NT2/D1 (cell line): ENCODE measurements around the gene KRT83.

Experiments
- DNase-seq: peaks from one replicate; pipeline ENCODE4 v3.0.0-alpha.2; 2011; ENCODE audit warnings: low read depth, low spot score
- H3K27me3 ChIP-seq: 2 replicates; pipeline ENCODE4 v1.6.0; 2011; ENCODE audit warnings: mild to moderate bottlenecking; ENCODE audit not compliant: insufficient read length, insufficient read depth
- H3K36me3 ChIP-seq: 2 replicates; pipeline ENCODE4 v1.6.1; 2011; ENCODE audit warnings: mild to moderate bottlenecking, low read length, mixed read lengths; ENCODE audit not compliant: insufficient read depth, insufficient read length
- H3K4me1 ChIP-seq: 2 replicates; pipeline ENCODE4 v1.5.1; 2011; ENCODE audit not compliant: insufficient read depth, insufficient read length
- H3K4me3 ChIP-seq: 2 replicates; pipeline ENCODE4 v1.5.1; 2011; ENCODE audit warnings: low read depth; ENCODE audit not compliant: insufficient read length
- H3K9ac ChIP-seq: 2 replicates; pipeline ENCODE4 v1.6.0; 2011; ENCODE audit warnings: low read depth; ENCODE audit not compliant: insufficient read length
- H3K9me3 ChIP-seq: 2 replicates; pipeline ENCODE4 v1.5.1; 2011; ENCODE audit warnings: mild to moderate bottlenecking, low read length; ENCODE audit not compliant: insufficient read depth
- SUZ12 ChIP-seq: IDR thresholded peaks from 2 replicates; pipeline ENCODE4 v1.6.1; 2011; ENCODE audit not compliant: insufficient read length, insufficient read depth; ENCODE audit errors: extremely low read depth
- YY1 ChIP-seq: IDR thresholded peaks from 2 replicates; pipeline ENCODE4 v1.6.1; 2011; ENCODE audit not compliant: insufficient read length, insufficient read depth
- ZNF274 ChIP-seq: IDR thresholded peaks from 2 replicates; pipeline ENCODE4 v1.6.1; 2011; ENCODE audit warnings: mild to moderate bottlenecking, low read depth, low read length

The KRT83 gene

DNA sequence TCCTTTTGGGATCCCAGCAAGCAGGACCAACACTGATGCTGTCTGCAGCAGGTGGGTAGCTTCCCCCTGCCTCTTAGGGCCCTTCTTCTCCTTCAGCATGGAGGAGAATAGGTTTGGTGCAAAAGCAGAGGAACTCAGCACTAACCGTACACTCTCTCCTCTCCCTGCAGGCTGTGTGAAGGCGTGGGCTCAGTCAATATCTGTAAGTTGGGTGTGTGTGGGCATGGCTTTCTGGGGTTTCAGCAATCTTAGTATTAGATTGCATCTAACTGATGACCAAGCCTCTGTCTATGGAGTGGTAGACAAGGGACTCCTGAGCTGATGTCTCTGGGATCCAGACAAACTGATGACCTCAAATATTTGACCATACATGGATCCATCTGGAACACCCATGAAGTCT is 31.8 kb upstream of the KRT83 start:
- Histone ChIP-seq H3K9me3 (no peaks in the 10 kb centered on the region), H3K4me1 (no peaks in the 10 kb centered on the region), H3K9ac (no peak overlapping the region), H3K4me3 (no peak overlapping the region), H3K27me3 (peaks cover 4% of the 10 kb centered on the region), H3K36me3 (no peaks in the 10 kb centered on the region)
- TF ChIP-seq ZNF274 (no peak), YY1 (no peak), SUZ12 (no peak)
- no peak for DNase-seq

DNA sequence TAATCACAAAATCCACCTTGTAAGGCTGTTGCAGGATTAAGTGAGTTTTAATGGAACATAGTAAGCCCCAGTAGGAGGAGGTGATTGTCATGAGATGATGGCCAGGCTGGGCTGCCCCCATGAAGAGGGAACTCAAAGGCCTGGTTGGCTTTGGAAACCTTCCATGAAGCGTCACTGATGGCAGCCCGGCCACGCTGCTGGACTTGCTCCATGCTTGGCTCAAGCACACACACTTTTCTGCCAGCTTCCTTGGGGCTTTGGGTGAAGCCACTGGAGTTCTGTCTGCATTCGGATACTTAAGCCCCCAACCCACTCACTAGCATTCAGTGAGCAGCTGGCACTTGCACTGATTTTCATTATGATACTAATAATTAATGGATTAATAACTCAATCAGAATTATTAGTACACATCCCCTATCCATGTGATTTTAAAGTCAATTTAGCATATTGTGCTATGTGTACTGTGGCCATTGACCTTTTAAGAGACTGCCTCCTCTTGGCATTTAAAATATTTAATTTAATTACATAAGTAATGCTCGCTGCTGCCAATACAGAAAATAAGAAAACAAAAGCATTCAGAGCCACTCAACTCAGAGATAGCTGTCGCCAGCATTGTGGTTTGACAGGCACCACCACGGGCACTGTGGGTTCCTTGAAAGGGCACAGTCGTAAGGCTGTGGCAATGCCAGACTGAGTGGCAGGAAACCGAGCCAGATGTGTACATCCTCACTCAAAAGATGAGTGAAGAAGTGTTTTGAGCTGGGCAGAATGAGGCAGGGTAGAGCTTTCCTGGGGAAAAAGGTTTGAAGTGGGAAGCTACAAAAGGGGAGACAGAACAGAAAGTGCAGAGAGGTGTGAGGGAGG is 30.2 kb upstream of the KRT83 start:
- Histone ChIP-seq H3K4me3 (no peak overlapping the region), H3K4me1 (no peaks in the 10 kb centered on the region), H3K27me3 (peaks cover 4% of the 10 kb centered on the region), H3K36me3 (no peaks in the 10 kb centered on the region), H3K9ac (no peak overlapping the region), H3K9me3 (no peaks in the 10 kb centered on the region)
- DNase-seq: no peak
- TF ChIP-seq YY1: no peak

DNA sequence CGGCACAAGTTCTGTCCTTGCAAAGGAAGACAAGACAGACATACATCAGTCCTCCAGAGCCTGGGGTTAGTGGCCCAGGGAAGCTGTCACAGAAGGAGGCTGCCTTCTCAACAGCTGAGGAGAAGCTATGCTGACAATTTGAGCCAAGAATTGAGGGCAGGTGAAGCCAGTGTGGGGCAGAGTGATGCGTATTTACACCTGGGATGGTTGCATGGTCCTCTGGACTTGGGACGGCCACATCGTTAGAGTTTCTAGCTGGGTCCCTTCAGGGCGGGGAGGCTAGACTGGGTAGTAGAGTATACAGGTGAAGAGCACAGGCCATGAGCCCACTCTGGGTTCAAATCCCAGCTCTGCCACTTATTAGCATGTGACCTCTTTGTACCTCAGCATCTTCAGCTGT is 29.6 kb upstream of the KRT83 start:
- DNase-seq: no peak
- H3K36me3 ChIP-seq: no peaks in the 10 kb centered on the region
- H3K9ac ChIP-seq: no peak overlapping the region
- TF ChIP-seq YY1 (no peak), ZNF274 (no peak), SUZ12 (no peak)
- H3K9me3 ChIP-seq: no peaks in the 10 kb centered on the region
- no peaks in the 10 kb centered on the region for H3K4me1 ChIP-seq
- peaks cover 4% of the 10 kb centered on the region for H3K27me3 ChIP-seq
- H3K4me3 ChIP-seq: no peak overlapping the region

DNA sequence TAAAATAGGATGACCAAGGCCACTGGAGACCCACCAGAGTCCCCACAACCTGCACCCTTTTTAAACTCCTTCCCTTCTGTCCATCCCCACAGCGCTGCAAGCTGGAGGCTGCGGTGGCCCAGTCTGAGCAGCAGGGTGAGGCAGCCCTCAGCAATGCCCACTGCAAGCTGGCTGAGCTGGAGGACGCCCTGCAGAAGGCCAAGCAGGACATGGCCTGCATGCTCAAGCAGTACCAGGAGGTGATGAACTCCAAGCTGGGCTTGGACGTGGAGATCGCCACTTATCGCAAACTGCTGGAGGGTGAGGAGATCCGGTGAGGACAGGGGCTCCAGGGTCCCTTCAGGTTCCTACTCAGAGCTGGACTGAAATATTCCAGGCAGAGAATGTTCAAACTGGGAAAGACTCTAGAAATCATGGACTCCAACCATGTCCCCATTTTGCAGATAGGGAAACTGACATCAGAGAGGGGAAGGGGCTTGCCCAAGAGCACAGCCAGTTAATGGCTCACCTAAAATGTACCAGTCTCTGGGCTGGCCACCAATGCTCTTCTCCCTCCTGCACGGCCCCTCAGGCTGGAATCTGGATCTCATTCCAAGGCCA is 28.9 kb upstream of the KRT83 start:
- DNase-seq: no peak
- Histone ChIP-seq H3K9ac (no peak overlapping the region), H3K36me3 (no peaks in the 10 kb centered on the region), H3K4me3 (no peak overlapping the region), H3K4me1 (no peaks in the 10 kb centered on the region), H3K27me3 (peaks cover 4% of the 10 kb centered on the region), H3K9me3 (no peaks in the 10 kb centered on the region)
- TF ChIP-seq ZNF274: no peak
- TF ChIP-seq SUZ12: no peak
- TF ChIP-seq YY1: no peak

DNA sequence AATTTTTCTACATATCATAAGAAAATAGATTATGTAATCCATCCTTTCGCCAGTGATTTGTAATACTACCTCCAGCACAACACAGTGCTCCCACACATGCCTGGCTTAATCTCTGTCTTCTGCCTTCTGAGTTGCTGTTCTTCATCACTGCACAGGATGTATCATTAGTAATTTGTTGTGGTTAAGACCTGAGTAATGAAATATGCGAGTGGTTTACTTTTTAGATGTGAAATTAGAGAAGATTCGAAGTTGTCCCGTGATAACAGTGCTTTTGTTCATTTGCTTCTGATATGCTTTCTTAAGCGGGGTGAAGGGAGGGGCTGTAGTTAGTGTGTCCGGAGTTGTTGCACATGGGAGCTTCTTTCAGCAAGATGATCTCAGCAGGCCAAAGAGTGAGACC is 28.0 kb upstream of the KRT83 start:
- Histone ChIP-seq H3K4me1 (no peaks in the 10 kb centered on the region), H3K4me3 (no peak overlapping the region), H3K9ac (no peak overlapping the region), H3K36me3 (no peaks in the 10 kb centered on the region), H3K9me3 (0 out of 2 replicates have a peak, but pooled peaks cover 1% of the 10 kb centered on the region), H3K27me3 (peaks cover 4% of the 10 kb centered on the region)
- no peak for TF ChIP-seq SUZ12
- TF ChIP-seq ZNF274: no peak
- TF ChIP-seq YY1: no peak
- no peak for DNase-seq

DNA sequence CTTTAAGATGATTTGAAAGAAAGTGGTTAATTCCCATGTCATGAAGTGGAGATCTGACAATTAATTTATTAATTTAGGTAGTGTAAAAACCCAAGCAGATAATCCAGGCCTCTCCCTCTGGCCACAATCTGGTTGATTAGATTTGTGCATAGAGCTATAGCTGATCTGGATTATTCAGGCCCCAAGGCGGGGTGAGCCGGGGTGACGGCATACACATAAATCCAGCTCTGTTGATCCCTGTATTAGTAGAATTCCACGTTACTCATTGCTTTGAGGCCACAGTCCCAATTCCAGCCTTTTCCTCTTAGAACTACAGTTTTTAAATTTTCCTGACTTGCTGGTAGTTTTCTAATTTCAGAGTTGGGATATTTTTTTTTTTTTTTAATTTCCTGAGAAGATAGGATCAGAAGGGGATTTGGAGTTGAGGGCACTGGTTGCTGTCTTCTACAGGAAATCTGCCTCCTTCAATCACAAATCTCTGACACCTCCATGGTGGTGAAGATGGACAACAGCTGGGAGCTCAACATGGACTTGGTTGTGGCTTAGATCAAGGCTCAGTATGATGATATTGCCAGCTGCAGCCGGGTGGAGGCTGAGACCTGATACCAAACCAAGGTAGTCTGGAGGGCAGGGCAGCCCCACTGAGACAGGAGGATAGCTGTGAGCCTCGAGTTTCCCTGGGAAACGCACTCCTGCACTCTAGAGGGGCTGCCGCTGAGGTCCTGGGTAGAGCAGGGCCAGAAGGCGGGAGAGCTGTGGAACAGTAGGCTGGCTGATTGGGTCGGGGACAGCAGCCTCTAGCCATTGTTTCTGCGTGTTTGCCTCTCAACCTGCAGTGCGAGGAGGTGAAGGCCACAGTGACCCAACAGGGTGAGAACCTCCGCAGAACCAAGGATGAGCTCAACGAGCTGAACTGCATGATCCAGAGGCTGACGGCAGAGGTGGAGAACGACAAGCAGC is 26.6 kb upstream of the KRT83 start:
- Histone ChIP-seq H3K27me3 (peaks cover 2% of the 10 kb centered on the region), H3K4me1 (no peaks in the 10 kb centered on the region), H3K4me3 (no peak overlapping the region), H3K36me3 (no peaks in the 10 kb centered on the region), H3K9me3 (peaks cover 12% of the 10 kb centered on the region; the same call in 1 of the 2 replicates), H3K9ac (no peak overlapping the region)
- DNase-seq: no peak
- TF ChIP-seq SUZ12 (no peak), YY1 (no peak), ZNF274 (no peak)

DNA sequence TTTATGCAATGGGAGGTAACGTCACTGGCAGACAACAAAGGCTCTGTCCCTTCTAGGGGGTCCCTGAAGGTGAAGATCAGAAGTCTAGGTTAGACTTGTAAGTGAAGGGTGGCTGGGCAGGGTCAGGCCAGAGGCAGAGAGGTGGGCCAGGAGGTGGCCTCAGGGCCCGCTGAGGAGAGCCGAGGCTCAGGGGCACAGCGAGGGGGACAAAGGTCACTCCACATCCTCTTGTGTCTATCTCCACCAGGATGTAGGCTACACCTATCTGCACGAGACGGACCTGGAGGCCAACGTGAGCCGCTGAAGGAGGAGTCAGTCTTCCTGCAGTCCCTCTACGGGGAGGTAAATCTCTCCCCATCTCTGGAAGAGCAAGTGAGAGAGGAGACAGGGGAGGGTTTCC is 25.8 kb upstream of the KRT83 start:
- Histone ChIP-seq H3K9me3 (peaks cover 12% of the 10 kb centered on the region; the same call in 1 of the 2 replicates), H3K4me1 (no peaks in the 10 kb centered on the region), H3K4me3 (no peak overlapping the region), H3K27me3 (no peaks in the 10 kb centered on the region), H3K36me3 (no peaks in the 10 kb centered on the region), H3K9ac (no peak overlapping the region)
- TF ChIP-seq SUZ12: no peak
- no peak for TF ChIP-seq ZNF274
- no peak for TF ChIP-seq YY1
- no peak for DNase-seq
